Panc1 (cell line): ENCODE measurements around the gene CMTM7. TPM values are rescaled to one million over a fixed set of nuclear protein-coding genes. Genes with fewer than 3 reads are reported as not detected.

Source experiments
- ATAC-seq: fragments of 200-7000 bp; cut with Tn5 transposase; 2 replicates; pipeline ENCODE4 v1.9.1; 2020; ENCODE audit warnings: mild to moderate bottlenecking, moderate library complexity
- BruUV-seq: library from RNA; stranded (reverse); fragments of 400-500 nt; replicated peaks from 2 replicates; lab custom pipeline; 2021; lab: Mats Ljungman, UMichigan
- CTCF ChIA-PET: fragments of 300-600 bp; sonication (Branson Sonifier 250); formaldehyde crosslinking; loops from one replicate; lab custom pipeline; 2022; ENCODE audit warnings: antibody characterized with exemption; lab: Charles Lee
- POLR2A ChIA-PET: fragments of 300-600 bp; sonication (Branson Sonifier 250); formaldehyde crosslinking; loops from one replicate; lab custom pipeline; 2022; ENCODE audit warnings: antibody characterized with exemption; lab: Charles Lee
- DNase-seq: peaks from one replicate; pipeline ENCODE4 v3.0.0-alpha.2; 2010; ENCODE audit warnings: low read depth, low spot score
- H3K27ac ChIP-seq: 2 replicates; pipeline ENCODE4 v1.5.1; 2011; ENCODE audit warnings: mild to moderate bottlenecking, low read length, inconsistent platforms
- H3K27me3 ChIP-seq: fragments of 200-500 bp; sonication (Bioruptor generic); 2 replicates; pipeline ENCODE4 v1.6.0; 2014; ENCODE audit warnings: low read length, inconsistent platforms; ENCODE audit not compliant: control insufficient read depth, insufficient read depth
- H3K36me3 ChIP-seq: fragments of 200-500 bp; sonication (Bioruptor generic); 2 replicates; pipeline ENCODE4 v1.5.1; 2014; ENCODE audit warnings: inconsistent platforms, mild to moderate bottlenecking, low read length, moderate library complexity; ENCODE audit not compliant: control insufficient read depth, insufficient read depth
- H3K4me1 ChIP-seq: 2 replicates; pipeline ENCODE4 v1.5.1; 2011; ENCODE audit warnings: inconsistent platforms, mild to moderate bottlenecking, low read length, moderate library complexity; ENCODE audit not compliant: control insufficient read depth, insufficient read depth
- H3K4me3 ChIP-seq, 2 experiments: 2 replicates each; pipeline ENCODE4 v1.5.1; 2011 to 2012; ENCODE audit warnings: low read depth in 2 of 2, low read length in 2 of 2, mild to moderate bottlenecking in 2 of 2, inconsistent platforms in 1 of 2, moderate library complexity in 1 of 2
- H3K9me3 ChIP-seq: fragments of 200-500 bp; sonication (Bioruptor generic); 2 replicates; pipeline ENCODE4 v1.5.1; 2014; ENCODE audit warnings: low read depth, mild to moderate bottlenecking, inconsistent platforms, low read length, moderate library complexity; ENCODE audit not compliant: control insufficient read depth, insufficient read depth
- POLR2AphosphoS5 ChIP-seq: IDR thresholded peaks from 2 replicates; pipeline ENCODE4 v1.6.1; 2012; ENCODE audit warnings: mild to moderate bottlenecking, low read depth, low read length, moderate library complexity
- SIN3A ChIP-seq: IDR thresholded peaks from 2 replicates; pipeline ENCODE4 v1.6.1; 2012; ENCODE audit warnings: low read depth, mild to moderate bottlenecking, low read length, moderate library complexity, borderline replicate concordance; ENCODE audit not compliant: insufficient read depth
- TCF7L2 ChIP-seq: IDR thresholded peaks from 2 replicates; pipeline ENCODE4 v1.6.1; 2011; ENCODE audit warnings: mild to moderate bottlenecking, low read depth, low read length, inconsistent platforms
- in situ Hi-C: cut with HindIII; loops from 2 replicates; pipeline ENCODE4 v1.10.0; 2016; ENCODE audit warnings: low sequenced_read_pairs, low pct_unique_long_range_greater_than_20kb
- intact Hi-C: fragments of 100-400 bp; cut with micrococcal nuclease; formaldehyde crosslinking; loops from one replicate; pipeline ENCODE4 v1.10.0; 2022; ENCODE audit not compliant: unreplicated experiment
- total RNA-seq: library from RNA; stranded (reverse); gene quantifications from one replicate; pipeline ENCODE4 v1.2.1, GENCODE V29; 2021; ENCODE audit not compliant: unreplicated experiment
- TF ChIP-seq, protein P1 (sequence below): fragments of 450-650 bp; IDR thresholded peaks from 2 replicates; pipeline ENCODE4 v1.5.1; 2017; ENCODE audit warnings: mild to moderate bottlenecking
- TF ChIP-seq, protein P2 (sequence below), 2 experiments: IDR thresholded peaks; 2 replicates each; pipeline ENCODE4 v1.6.1; 2011 to 2012; ENCODE audit warnings: low read depth in 2 of 2, control low read depth in 1 of 2, low read length in 1 of 2, mild to moderate bottlenecking in 1 of 2, moderate library complexity in 1 of 2; ENCODE audit not compliant: insufficient read depth in 1 of 2

The CMTM7 gene
- total RNA-seq, 1 experiment from 2014 or later: 43.5 TPM

DNA sequence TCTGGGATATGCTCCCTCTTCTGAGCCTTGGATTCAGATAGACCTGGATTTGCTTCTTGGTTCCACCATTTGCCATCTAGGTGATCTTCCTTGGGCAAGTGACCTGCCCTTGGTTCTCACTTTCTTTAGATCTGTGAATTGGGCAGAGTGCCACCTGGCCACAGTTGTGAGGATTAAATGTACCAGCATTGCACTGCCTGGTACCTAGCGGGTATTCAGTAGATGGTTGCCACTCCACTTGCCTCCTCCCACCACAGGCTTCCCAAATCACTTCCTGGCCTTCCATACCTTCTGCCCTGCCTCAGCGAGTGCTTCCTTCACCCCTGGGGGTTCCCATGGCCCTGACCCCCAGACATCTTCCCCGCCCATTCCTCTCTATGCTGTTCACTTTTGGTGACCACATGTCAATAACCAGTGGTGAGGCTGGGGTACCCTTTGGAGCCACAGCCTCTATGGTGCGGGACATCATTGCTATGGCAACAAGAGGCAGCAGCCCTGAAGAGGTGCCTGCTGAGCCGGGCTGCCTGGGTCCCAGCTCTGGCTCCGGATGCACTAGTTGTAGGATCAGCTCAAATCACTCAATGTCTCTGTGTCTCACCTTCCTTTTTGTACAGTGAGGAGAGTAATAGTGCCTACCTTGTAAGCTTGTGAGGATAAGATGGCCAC, 40.5 kb downstream of the CMTM7 start:
- POLR2A ChIA-PET: interaction anchor here (0.6 kb wide), 1 partner anchor 325 kb away, joined by 8 read pairs; no protein-coding TSS in a partner anchor
- no TSS peak for BruUV-seq
- no peaks in the 10 kb centered on the region for H3K27me3 ChIP-seq
- intact Hi-C loops (no loop called here), in situ Hi-C loops (no loop called here)
- ATAC-seq (no peak), DNase-seq (no peak)
- TF ChIP-seq POLR2AphosphoS5 (no peak), TCF7L2 (no peak), SIN3A (no peak)
- TF ChIP-seq, protein P1, sequence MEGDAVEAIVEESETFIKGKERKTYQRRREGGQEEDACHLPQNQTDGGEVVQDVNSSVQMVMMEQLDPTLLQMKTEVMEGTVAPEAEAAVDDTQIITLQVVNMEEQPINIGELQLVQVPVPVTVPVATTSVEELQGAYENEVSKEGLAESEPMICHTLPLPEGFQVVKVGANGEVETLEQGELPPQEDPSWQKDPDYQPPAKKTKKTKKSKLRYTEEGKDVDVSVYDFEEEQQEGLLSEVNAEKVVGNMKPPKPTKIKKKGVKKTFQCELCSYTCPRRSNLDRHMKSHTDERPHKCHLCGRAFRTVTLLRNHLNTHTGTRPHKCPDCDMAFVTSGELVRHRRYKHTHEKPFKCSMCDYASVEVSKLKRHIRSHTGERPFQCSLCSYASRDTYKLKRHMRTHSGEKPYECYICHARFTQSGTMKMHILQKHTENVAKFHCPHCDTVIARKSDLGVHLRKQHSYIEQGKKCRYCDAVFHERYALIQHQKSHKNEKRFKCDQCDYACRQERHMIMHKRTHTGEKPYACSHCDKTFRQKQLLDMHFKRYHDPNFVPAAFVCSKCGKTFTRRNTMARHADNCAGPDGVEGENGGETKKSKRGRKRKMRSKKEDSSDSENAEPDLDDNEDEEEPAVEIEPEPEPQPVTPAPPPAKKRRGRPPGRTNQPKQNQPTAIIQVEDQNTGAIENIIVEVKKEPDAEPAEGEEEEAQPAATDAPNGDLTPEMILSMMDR: no peak
- TF ChIP-seq, protein P2, sequence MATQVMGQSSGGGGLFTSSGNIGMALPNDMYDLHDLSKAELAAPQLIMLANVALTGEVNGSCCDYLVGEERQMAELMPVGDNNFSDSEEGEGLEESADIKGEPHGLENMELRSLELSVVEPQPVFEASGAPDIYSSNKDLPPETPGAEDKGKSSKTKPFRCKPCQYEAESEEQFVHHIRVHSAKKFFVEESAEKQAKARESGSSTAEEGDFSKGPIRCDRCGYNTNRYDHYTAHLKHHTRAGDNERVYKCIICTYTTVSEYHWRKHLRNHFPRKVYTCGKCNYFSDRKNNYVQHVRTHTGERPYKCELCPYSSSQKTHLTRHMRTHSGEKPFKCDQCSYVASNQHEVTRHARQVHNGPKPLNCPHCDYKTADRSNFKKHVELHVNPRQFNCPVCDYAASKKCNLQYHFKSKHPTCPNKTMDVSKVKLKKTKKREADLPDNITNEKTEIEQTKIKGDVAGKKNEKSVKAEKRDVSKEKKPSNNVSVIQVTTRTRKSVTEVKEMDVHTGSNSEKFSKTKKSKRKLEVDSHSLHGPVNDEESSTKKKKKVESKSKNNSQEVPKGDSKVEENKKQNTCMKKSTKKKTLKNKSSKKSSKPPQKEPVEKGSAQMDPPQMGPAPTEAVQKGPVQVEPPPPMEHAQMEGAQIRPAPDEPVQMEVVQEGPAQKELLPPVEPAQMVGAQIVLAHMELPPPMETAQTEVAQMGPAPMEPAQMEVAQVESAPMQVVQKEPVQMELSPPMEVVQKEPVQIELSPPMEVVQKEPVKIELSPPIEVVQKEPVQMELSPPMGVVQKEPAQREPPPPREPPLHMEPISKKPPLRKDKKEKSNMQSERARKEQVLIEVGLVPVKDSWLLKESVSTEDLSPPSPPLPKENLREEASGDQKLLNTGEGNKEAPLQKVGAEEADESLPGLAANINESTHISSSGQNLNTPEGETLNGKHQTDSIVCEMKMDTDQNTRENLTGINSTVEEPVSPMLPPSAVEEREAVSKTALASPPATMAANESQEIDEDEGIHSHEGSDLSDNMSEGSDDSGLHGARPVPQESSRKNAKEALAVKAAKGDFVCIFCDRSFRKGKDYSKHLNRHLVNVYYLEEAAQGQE (IDR thresholded peaks at IDR 0.05; ENCODE audit: insufficient read depth in 1 of 2, low read depth in 2 of 2, low read length in 1 of 2): no peak
- no peaks in the 10 kb centered on the region for H3K9me3 ChIP-seq
- H3K4me1 ChIP-seq: peaks cover 7% of the 10 kb centered on the region
- CTCF ChIA-PET: no interaction called here
- H3K27ac ChIP-seq: no peak overlapping the region
- H3K36me3 ChIP-seq: no peaks in the 10 kb centered on the region
- no peak overlapping the region for H3K4me3 ChIP-seq

DNA sequence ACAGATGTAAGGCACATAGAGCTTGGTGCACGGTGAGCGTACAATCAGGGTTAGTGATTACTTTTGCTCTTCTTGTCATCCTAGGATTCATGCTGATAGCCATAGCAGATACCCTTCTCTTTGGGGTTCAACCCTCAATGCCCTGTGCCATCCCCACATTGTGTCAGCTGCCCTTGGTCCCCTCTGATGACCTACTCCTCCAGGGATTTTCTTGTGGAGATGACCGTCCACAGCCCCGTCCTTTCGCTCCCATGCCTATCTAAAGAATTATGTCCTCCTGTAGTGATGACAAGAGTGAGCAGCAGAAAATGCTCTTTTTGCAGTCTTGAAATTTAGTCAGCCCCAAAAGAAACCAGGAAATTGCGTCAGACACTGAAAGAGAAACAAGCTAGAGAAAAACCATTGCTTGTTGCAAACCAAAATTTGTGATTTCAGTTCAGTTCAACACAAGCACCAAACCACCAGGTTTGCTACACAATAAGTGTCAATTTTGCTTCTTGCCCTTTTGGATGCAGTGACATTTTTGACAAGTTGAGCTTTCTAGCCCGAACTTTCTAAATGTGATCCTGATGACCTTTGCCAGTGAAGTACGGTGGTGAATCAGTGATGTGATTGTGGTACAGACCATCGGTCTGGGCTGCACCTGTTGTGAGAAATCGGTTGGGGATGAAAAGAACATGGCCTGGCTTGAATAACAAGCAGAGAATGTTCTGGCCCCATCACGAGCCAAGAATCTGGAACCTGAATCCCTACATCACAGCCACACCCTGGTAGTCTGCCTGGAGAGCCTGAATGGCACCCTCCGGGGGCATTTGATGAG, 41.3 kb downstream of the CMTM7 start:
- DNase-seq (no peak), ATAC-seq (no peak)
- TF ChIP-seq POLR2AphosphoS5: no peak
- TF ChIP-seq SIN3A: no peak
- TF ChIP-seq, protein P1: no peak
- no peak for TF ChIP-seq TCF7L2
- TF ChIP-seq, protein P2 (IDR thresholded peaks at IDR 0.05; ENCODE audit: insufficient read depth in 1 of 2, low read depth in 2 of 2, low read length in 1 of 2): no peak
- no peaks in the 10 kb centered on the region for H3K27me3 ChIP-seq
- H3K4me3 ChIP-seq: no peak overlapping the region
- no peaks in the 10 kb centered on the region for H3K36me3 ChIP-seq
- H3K9me3 ChIP-seq: no peaks in the 10 kb centered on the region
- no peak overlapping the region for H3K27ac ChIP-seq
- in situ Hi-C loops (no loop called here), intact Hi-C loops (no loop called here)
- H3K4me1 ChIP-seq: peaks cover 5% of the 10 kb centered on the region
- BruUV-seq: no TSS peak
- ChIA-PET POLR2A (no interaction called here), CTCF (no interaction called here)
